K562 (cell line): ENCODE results near the gene ABLIM1. TPM values are rescaled to one million over a fixed set of nuclear protein-coding genes. Genes with fewer than 3 reads are reported as not detected.

Source experiments
- ATAC-seq: fragments of 200-7000 bp; cut with Tn5 transposase; 3 replicates; pipeline ENCODE4 v1.9.1; 2020; ENCODE audit warnings: moderate library complexity
- BruUV-seq: library from RNA; stranded (reverse); fragments of 400-500 nt; replicated peaks from 2 replicates; lab custom pipeline; 2021; lab: Mats Ljungman, UMichigan
- CTCF ChIA-PET: fragments of 300-600 bp; formaldehyde crosslinking; extraction: SDS; loops from one replicate; lab custom pipeline; 2021; ENCODE audit warnings: low intra/inter-chr PET ratio; lab: Yijun Ruan, JAX
- POLR2A ChIA-PET: fragments of 300-600, 350-650 bp; sonication (Branson Sonifier 250); formaldehyde crosslinking; extraction: SDS; loops from one replicate; lab custom pipeline; 2021; ENCODE audit warnings: antibody characterized with exemption, inconsistent platforms; lab: Yijun Ruan, JAX
- DNase-seq, 4 experiments: peaks; one replicate each; pipeline versions ENCODE4 v3.0.0 to v3.0.0-alpha.2; 2011 to 2018; ENCODE audit warnings: low spot score in 3 of 4, mixed read lengths in 3 of 4; ENCODE audit errors: extremely low read depth in 1 of 4
- FAIRE-seq: peaks from 2 replicates; lab custom pipeline; 2011; peaks lifted over from hg19 to GRCh38; lab: Jason Lieb, UNC
- H2AFZ ChIP-seq: 2 replicates; pipeline ENCODE4 v1.6.0; 2011; ENCODE audit warnings: low read depth, low read length, control low read depth, inconsistent platforms
- H3K27ac ChIP-seq: fragments of 200-600 bp; 3 replicates; pipeline ENCODE4 v1.8.0; 2011; ENCODE audit warnings: low read depth, mild to moderate bottlenecking, control low read depth, inconsistent platforms, low read length, moderate library complexity, mixed read lengths; ENCODE audit errors: extremely low read depth
- H3K27me3 ChIP-seq, 2 experiments: fragments of 300-600 bp in 1 of 2; 2 replicates in 1 of 2; 3 replicates in 1 of 2; pipeline versions ENCODE4 v1.6.0 to v1.8.0; 2011; ENCODE audit warnings: inconsistent platforms in 2 of 2, low read length in 2 of 2, mild to moderate bottlenecking in 1 of 2, mixed read lengths in 1 of 2, moderate library complexity in 1 of 2; ENCODE audit not compliant: control insufficient read depth in 2 of 2, insufficient read depth in 2 of 2
- H3K36me3 ChIP-seq: fragments of 300-600 bp; 3 replicates; pipeline ENCODE4 v1.8.0; 2011; ENCODE audit warnings: mild to moderate bottlenecking, low read length, inconsistent platforms; ENCODE audit not compliant: control insufficient read depth, insufficient read depth
- H3K4me1 ChIP-seq, 2 experiments: fragments of 200-600 bp in 1 of 2; replicated peaks in 1 of 2; 2 replicates in 1 of 2; 3 replicates in 1 of 2; pipeline versions ENCODE4 v1.5.1 to v1.8.0; 2011; ENCODE audit warnings: inconsistent platforms in 2 of 2, low read length in 2 of 2, mild to moderate bottlenecking in 1 of 2, mixed read lengths in 1 of 2, moderate library complexity in 1 of 2; ENCODE audit not compliant: control insufficient read depth in 2 of 2, insufficient read depth in 2 of 2
- H3K4me2 ChIP-seq: 2 replicates; pipeline ENCODE4 v1.6.1; 2011; ENCODE audit warnings: low read length, control low read depth, inconsistent platforms, mixed read lengths; ENCODE audit not compliant: insufficient read depth
- H3K4me3 ChIP-seq: fragments of 200-600 bp; sonication (generic), shearing (Covaris generic); 2 replicates; pipeline ENCODE4 v1.5.1; 2016; ENCODE audit warnings: control low read depth, inconsistent platforms
- H3K79me2 ChIP-seq: fragments of 200-600 bp; 3 replicates; pipeline ENCODE4 v1.8.0; 2011; ENCODE audit warnings: low read length, inconsistent platforms; ENCODE audit not compliant: control insufficient read depth, insufficient read depth
- H3K9ac ChIP-seq, 2 experiments: 2 replicates each; pipeline versions ENCODE4 v1.6.0 to v1.6.1; 2011; ENCODE audit warnings: low read depth in 2 of 2, low read length in 2 of 2, control low read depth in 1 of 2, inconsistent platforms in 1 of 2, mild to moderate bottlenecking in 1 of 2, mixed read lengths in 1 of 2; ENCODE audit not compliant: insufficient read depth in 1 of 2
- H3K9me1 ChIP-seq: one replicate; pipeline ENCODE4 v1.6.0; 2011; ENCODE audit warnings: inconsistent platforms, mild to moderate bottlenecking, low read length, moderate library complexity; ENCODE audit not compliant: control insufficient read depth, insufficient read depth
- H3K9me3 ChIP-seq: replicated peaks from 2 replicates; pipeline ENCODE4 v1.5.1; 2011; ENCODE audit warnings: low read depth, low read length, inconsistent platforms; ENCODE audit not compliant: control insufficient read depth, insufficient read depth
- H4K20me1 ChIP-seq: replicated peaks from 2 replicates; pipeline ENCODE4 v1.6.1; 2011; ENCODE audit warnings: low read length, inconsistent platforms, mixed read lengths; ENCODE audit not compliant: control insufficient read depth, insufficient read depth
- DPF2 ChIP-seq: fragments of 450-650 bp; IDR thresholded peaks from 2 replicates; pipeline ENCODE4 v1.6.1; 2016
- HES1 ChIP-seq: fragments of 450-650 bp; IDR thresholded peaks from 2 replicates; pipeline ENCODE4 v1.6.1; 2016; ENCODE audit warnings: low read depth, mild to moderate bottlenecking, moderate library complexity
- SP2 ChIP-seq: IDR thresholded peaks from 2 replicates; pipeline ENCODE4 v1.6.1; 2011; ENCODE audit warnings: mild to moderate bottlenecking, low read depth, low read length, moderate library complexity; ENCODE audit not compliant: poor library complexity, severe bottlenecking; ENCODE audit errors: extremely low read depth
- SRF ChIP-seq, 2 experiments: fragments of 250-450, 450-650 bp in 1 of 2; sonication (Bioruptor Pico) in 1 of 2; sonication (generic) in 1 of 2; formaldehyde crosslinking; IDR thresholded peaks; 2 replicates each; pipeline versions ENCODE4 v1.5.0 to v1.5.1; 2020 to 2022; ENCODE audit warnings: mild to moderate bottlenecking in 1 of 2, missing genetic modification reagents in 1 of 2
- SRSF7 ChIP-seq: fragments of 200-400 bp; formaldehyde crosslinking; optimal IDR thresholded peaks from 2 replicates; pipeline ENCODE3; 2017; ENCODE audit warnings: mild to moderate bottlenecking, low read depth, low read length
- ZNF318 ChIP-seq, 2 experiments: fragments of 450-650 bp; IDR thresholded peaks; 2 replicates each; pipeline ENCODE4 v1.6.1; 2016; ENCODE audit warnings: mild to moderate bottlenecking in 2 of 2, borderline replicate concordance in 1 of 2, low read depth in 1 of 2, moderate library complexity in 1 of 2
- ZNF436 ChIP-seq: fragments of 250-450, 450-650 bp; sonication (Bioruptor Pico); formaldehyde crosslinking; IDR thresholded peaks from 2 replicates; pipeline ENCODE4 v1.7.0; 2020; ENCODE audit warnings: mild to moderate bottlenecking
- ZNF609 ChIP-seq: sonication (generic); formaldehyde crosslinking; IDR thresholded peaks from 2 replicates; pipeline ENCODE4 v1.8.1; 2023; ENCODE audit warnings: missing genetic modification reagents, mild to moderate bottlenecking, borderline replicate concordance
- WGBS: fragments of 100-300 bp; shearing (Covaris generic); methylation state at CpG from one replicate; pipeline ENCODE4 v1.1.6; 2016; ENCODE audit warnings: low coverage, mixed read lengths; ENCODE audit not compliant: insufficient coverage; ENCODE audit errors: missing lambda C conversion rate; 5-methylcytosine and 5-hydroxymethylcytosine counted together
- in situ Hi-C: fragments of 300-500 bp; cut with MboI; formaldehyde crosslinking; loops from 4 replicates; pipeline ENCODE4 v1.15.0; 2018; ENCODE audit warnings: inconsistent platforms, mixed read lengths
- intact Hi-C: fragments of 100-400 bp; cut with micrococcal nuclease; formaldehyde crosslinking; loops from 2 replicates; pipeline ENCODE4 v1.14.2; 2022
- polyA plus RNA-seq, 8 experiments: library from polyadenylated mRNA; depleted of rRNA in 4 of 8; stranded (reverse) in 5 of 8; unstranded in 3 of 8; fragments of >200 nt; fragmentation: Nextera tagmentation in 2 of 8; fragmentation: Illumina TruSeq in 1 of 8; extraction: Ambion mirVana in 2 of 8; extraction: Trizol in 1 of 8; gene quantifications; 2 replicates each; pipeline versions ENCODE4 v1.2.1 to v1.2.3, GENCODE V29; 2011 to 2014; ENCODE audit warnings: inconsistent platforms in 1 of 8, missing spikeins in 1 of 8
- total RNA-seq, 7 experiments: library from RNA; depleted of rRNA in 6 of 7; stranded (reverse); fragments of >200 nt in 6 of 7; fragmentation: Illumina TruSeq in 2 of 7; extraction: Trizol in 2 of 7; gene quantifications; 2 replicates each; pipeline versions ENCODE4 v1.2.1 to v1.2.3, GENCODE V29; 2011 to 2021; ENCODE audit warnings: low replicate concordance in 1 of 7

The ABLIM1 gene
- total and polyA plus RNA-seq, 9 of the 15 experiments (the other 6 are each of a cell fraction or from before 2014, with no cell fraction given) = 0.07 to 0.49 (median 0.14) TPM; not detected in 6

GRCh38 chr10:114478281-114478680 lies 179.8 kb downstream of the ABLIM1 start:
- BruUV-seq = no TSS peak
- CTCF ChIA-PET = no interaction called here
- Histone ChIP-seq H3K9ac (no peak overlapping the region), H3K27ac (no peak overlapping the region), H3K4me1 (no peaks in the 10 kb centered on the region), H3K9me3 (no peaks in the 10 kb centered on the region), H3K4me3 (no peak overlapping the region), H4K20me1 (no peaks in the 10 kb centered on the region), H3K27me3 (0 out of 5 replicates have a peak, but pooled peaks cover 0 to 3% of the 10 kb centered on the region in 2 experiments), H3K9me1 (no peaks in the 10 kb centered on the region), H3K4me2 (no peak overlapping the region), H3K36me3 (no peaks in the 10 kb centered on the region), H2AFZ (no peak overlapping the region), H3K79me2 (no peaks in the 10 kb centered on the region)
- POLR2A ChIA-PET = no interaction called here
- in situ Hi-C loops (no loop called here), intact Hi-C loops (loop anchor here (10.0 kb wide), 1 partner anchor 297 kb away; no protein-coding TSS in a partner anchor)
- ATAC-seq (no peak), FAIRE-seq (no peak), DNase-seq (no peak)
- WGBS = 0% methylated on average over 2 of the region's 2 CpGs
- no peak for TF ChIP-seq DPF2
- TF ChIP-seq SP2 = no peak
- no peak for TF ChIP-seq SRSF7
- TF ChIP-seq ZNF609 (CRISPR knock-in tag) = no peak
- TF ChIP-seq SRF (CRISPR knock-in tag; IDR thresholded peaks at IDR 0.05) = no peak
- TF ChIP-seq HES1 = no peak
- TF ChIP-seq ZNF318 (IDR thresholded peaks at IDR 0.05; ENCODE audit: borderline replicate concordance in 1 of 2, low read depth in 1 of 2) = no peak
- no peak for TF ChIP-seq ZNF436 (CRISPR knock-in tag)
